GM18519 (cell line): Measurements from ENCODE around the gene PREX1.
"Not testable (repeated sequence)": the region's sequence is repeated elsewhere in the genome, so short reads cannot be mapped to it uniquely, and the experiment has no call there.

Experiments used
- ATAC-seq: cut with Tn5 transposase; IDR thresholded peaks from one replicate; pipeline ENCODE4 v1.9.1; 2021; ENCODE audit warnings: mild to moderate bottlenecking, moderate library complexity; ENCODE audit not compliant: unreplicated experiment, low FRiP score

PREX1 gene

DNA sequence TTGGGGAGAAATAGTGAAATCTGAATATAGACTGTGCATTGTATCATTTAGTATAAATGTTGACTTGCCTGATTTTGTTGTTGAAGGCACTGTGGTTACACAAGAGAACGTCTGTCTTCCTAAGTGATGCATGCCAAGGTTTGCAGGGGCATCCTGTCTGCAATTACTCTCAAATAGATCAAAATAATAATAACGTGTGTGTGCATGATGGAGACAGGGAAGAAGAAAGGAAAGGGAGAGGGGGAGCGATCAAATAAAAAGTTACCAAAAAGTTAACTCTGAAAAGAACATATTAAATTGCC lies 14.4 kb downstream of the PREX1 start:
- ATAC-seq, result no peak

DNA sequence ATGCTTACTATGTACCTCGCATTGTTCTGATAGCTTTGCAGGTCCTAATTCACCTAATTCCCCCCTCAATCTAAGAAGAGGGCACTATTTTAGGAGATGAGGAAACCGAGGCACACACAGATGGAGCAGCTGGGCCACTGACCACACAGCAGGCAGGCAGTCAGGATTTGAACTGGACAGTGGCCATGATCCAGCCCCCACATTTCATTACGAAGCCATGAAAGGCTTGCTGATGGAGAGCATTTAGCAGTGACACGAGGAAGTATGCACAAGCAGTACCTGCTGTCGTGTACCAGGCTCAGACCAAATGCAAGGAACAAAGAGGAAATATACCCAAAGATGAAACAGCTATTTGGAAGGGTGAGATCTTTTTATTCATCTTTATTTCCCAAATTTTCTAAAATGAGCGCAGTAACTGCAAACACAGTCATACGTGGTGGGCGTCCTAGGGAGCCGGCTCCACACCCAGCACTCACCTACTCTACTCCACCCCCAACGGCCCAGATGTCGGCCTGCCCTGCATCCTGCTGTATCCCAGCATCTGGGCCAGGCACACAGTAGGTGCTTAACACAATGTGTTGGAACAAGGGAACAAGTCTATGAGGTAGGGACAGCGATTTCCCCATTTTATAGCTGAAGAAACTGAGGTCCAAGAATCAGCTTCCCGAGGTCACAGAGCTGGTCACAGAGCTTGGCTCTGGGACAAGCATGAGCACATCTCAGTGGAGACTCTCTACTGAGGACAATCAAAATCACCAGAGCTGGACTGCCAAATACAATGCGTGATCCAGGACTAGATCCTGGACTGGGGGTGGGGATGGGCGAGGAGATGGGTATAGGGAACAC lies 15.0 kb downstream of the PREX1 start:
- no peak for ATAC-seq

DNA sequence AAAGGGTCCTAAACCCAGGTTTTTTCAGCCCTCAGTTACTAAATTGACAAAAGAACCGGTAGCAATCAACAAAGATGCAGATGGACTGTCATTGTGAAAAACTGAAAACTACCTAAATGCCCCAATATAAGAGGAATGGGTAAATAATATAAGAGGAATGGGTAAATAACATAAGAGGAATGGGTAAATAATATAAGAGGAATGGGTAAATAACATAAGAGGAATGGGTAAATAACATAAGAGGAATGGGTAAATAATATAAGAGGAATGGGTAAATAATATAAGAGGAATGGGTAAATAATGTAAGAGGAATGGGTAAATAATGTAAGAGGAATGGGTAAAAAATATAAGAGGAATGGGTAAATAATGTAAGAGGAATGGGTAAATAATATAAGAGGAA lies 15.7 kb downstream of the PREX1 start:
- ATAC-seq, result not testable (repeated sequence)

DNA sequence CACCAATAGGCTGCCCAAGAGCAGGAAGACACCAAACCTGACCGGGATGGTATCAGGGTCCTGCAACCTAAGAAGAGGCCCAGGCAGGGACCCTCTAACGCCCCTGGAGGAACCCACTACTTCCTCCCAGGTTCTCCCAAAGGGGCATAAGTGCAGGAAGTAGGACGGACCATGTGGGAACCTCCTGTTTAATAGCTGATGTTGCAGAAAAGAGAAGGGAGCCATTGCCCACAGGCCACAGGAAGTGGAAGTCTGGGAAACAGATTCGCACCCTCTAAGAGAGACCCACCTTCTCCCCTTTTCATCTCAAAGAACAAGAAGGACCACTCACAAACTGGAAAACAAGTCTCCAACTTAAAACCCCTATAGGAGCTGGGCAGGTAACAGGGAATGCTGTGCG lies 18.1 kb downstream of the PREX1 start:
- no peak for ATAC-seq

DNA sequence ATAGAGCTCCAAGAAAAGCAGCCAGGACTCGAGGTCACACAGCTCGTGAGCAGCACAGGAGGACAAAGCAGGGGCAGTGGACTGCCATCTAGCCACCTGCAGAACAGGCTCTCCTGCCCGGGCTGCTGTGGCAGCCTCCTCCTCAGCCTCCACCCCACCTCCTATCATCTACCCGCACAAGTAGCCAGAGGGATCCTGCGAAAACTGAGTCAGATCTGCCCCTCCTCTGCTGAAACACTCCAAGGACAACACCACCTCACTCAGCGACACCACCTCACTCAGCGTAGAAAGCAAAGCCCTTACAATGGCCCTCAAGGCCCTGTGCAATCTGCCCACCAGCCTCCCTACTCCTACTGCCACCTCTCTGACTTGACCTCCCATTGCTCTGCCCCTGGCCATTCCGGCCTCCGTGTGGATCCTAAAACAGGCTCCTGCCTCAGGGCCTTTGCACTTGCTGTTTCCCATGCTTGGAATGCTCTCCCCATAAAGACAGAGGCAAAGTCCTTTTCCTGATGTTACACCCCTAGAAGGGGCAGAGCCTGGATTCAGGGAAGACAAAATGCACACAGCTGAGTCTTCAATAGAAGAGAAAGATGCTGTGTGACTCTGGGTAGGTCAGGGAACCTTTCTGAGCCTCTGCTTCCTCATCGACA lies 19.3 kb downstream of the PREX1 start:
- ATAC-seq, result no peak

DNA sequence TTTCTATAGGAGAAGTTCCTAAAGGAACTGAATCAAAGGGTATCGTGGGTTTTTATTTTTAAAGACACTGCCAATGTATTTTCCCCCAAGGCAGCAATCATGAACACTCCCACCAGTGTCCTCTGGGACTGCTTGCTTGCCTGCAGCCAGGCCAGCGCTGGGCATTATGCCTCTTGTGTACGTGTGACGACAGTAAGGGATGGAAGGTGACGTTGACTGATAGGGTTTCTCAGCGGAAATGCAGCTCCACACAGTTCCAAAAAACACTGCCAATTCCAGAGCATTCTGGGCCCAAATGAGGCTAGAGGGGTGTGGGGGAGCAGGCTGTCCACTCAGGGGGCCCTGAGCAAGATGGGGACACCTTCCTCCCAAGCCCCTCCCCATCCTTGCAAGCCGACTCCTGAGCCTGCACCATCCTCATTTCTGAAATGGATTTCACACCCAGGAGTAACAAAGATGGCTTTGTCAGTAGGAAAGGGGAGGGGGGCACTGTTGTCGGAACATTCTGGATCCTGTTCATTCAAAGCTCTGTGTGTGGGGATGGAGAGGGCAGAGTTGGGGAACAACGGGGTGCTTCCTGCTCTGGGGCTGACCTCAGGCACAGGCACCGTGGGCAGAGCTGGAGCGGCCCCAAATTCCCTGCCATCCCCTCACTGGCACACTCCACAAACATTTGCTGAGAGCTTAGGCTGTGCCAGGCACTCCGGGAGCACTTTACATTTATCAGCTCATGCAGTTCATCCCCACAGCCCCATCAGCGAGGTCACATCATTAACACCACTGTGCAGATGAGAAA lies 20.0 kb downstream of the PREX1 start:
- no peak for ATAC-seq

DNA sequence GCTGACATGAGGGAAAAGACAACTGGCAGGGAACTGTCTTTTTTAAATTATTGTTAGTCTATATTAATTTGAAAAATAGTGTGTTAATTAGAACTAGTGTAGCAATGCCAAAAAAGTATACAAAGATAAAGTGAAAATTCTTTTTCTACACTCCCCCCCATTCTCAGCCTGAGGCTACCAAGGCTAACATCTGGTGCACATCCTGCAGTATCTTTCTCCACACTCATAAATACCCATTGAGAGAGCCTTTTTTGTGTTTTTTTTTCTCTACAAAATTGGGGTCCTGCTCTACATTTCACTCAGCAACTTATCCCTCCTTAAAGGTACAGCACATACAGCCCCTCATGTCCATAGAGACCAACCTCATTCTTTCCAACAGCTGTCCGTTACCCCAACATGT lies 20.7 kb downstream of the PREX1 start:
- ATAC-seq, result no peak

DNA sequence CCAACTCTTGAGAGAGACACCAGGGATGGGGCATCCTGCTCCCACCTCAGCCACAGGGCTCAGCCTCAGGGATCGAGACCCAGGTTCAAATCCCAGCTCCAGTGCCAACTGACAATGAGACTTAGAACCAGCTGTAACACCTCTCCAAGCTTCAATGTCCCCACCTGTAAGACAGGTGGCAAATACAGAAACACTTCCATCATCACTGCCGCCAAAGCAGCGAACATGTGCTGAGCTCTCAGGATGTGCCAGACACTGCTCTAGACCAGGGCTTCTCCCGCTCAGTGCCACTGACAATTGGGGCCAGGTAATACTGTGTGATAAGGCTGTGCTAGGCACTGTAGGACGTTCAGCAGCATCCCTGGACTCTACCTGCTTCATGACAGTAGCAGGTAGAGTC lies 22.1 kb downstream of the PREX1 start:
- no peak for ATAC-seq

DNA sequence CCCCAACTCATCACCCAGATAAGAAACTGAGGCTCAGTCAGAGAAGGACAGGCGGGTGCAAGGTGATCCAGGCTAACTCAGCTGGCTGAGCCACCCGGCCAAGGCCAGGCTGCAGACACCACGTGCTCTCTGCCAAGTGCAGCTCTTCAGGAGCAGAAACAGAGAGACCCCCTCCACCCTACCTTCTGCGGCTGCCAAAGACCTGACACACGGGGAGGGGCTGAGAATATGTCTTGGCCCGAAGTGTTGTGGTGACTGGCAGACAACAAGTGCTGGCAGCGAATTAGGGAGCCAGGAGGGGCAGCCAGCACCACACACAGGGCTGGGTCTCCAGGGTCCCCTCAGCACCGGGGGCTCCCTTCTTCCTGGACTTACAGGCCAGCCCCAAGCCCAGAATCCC lies 22.5 kb downstream of the PREX1 start:
- ATAC-seq, result no peak

DNA sequence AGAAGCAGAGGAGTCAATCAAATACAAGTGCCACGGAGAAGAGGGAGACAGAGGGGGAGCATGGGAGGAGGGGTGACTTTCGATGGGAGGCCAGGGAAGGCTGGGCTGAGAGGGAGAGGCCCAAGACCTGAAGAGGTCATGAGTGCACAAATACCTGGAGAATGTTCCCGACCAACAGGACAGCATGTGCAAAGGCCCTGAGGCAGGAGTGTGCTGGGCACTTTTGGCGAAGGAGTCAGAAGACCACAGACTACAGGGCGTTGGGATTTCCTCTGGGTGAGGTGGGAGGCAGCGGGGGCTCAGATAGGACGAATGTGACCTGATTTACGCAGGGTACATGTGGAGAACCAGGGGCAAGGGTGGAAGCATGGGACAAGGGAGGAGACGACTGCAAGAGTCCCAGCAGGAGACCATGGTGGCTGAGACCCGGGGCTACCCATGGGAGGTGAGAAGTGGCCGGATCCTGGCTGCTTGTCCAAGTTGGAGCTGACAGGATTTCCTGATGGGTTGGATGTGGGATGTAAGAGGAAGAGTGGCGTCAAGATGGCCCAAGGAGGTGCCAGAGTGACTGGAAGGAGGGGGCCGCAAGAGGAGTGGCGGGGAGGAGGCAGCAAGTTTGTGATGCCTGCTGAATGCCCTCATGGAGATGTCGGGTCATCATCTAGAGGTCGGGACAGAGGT lies 23.4 kb downstream of the PREX1 start:
- ATAC-seq, result no peak

DNA sequence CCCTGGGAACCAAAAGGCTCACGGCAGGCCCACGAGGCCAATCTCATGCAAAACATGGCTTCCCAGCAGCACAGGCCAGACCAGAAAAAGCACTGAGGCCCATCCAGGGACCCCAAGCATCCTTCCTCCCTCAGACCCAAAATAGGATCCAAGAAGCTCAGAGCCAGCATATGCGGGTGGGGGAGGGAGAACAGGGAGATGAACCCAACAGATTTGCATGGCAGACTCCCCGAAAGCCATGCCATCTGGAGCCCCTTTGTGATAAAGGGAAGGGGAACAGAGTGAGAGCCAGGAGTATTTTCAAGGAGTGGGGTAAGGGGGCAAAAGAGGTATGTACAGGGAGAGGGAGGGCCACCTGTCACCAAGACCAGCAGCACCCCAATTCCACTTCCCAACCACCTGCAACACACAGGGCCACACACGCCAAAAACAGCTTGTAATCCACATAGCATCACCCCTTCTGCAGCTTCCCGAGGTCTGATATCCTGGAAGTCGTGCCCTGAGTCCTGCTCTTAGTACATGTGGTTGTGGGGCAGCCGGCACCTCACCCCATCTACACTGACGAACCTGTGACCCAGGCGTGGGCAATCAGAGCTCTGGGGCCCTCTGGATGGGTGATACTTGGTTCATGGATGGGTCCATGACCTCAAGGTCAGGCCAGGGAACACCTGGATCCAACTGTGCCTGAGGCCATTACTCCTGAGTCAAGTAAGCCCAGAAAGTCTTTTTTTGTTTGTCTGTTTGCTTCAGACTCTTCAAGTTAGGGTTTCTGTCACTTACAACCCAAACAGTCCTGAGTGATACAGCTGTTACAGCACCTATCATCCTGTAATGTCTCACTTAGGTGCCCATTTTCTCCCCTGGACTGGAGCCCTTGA lies 24.4 kb downstream of the PREX1 start:
- no peak for ATAC-seq

DNA sequence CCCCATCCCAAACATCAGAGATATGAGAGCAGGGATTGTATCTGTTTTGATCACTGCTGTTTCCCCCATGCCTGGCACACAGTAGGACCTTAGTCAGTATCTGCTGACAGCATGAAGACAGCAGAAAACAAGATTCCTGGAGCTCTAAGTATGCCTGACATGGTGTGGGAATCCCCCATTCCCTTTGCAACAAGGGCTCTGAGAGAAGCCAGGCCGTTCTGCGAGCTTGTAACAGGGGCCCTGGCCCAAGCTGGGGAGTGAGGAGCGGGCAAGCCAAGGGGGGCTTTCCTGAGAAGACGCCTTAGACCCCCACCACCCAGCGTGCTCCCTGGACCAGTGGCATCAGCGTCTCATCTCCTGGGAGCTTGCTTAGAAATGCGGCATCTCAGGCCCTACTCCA lies 25.2 kb downstream of the PREX1 start:
- ATAC-seq, result no peak

DNA sequence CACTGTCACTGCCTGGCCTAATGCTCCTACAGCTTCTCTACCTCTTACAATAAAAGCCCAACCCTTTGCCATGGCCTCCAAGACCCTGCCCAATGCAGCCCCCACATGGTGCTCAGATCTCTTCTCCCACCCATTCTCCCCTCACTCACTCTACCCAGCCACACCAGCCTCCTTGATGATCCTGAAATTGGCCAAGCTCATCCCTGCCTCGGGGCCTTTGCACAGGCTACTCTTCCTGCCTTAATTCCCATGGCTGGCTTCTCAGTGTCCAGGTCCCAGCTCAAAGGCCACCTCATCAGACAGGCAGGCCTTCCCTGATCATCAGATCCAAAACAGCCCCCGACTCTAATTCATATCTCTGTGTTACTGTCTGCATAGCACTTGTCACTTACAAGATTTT lies 25.6 kb downstream of the PREX1 start:
- no peak for ATAC-seq

DNA sequence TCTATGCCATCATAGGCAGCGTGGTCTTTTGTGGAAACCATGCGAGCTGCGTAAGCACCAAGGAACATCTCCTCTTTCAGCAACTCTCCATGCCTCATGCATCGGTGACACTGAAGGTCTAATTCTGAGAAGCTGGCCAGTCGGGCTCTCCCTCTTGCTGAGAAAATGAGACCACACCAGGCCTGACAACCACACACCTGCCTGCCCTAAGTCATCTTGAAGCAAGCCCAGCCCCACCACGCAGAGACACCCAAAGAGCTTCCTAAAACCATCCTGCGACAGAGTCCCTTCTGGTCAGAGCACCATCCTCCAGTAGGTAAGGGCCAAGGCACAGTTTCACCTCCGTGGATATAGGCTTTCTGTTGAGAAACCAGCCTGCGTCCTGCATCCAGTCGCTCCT lies 26.6 kb downstream of the PREX1 start:
- ATAC-seq, result no peak

DNA sequence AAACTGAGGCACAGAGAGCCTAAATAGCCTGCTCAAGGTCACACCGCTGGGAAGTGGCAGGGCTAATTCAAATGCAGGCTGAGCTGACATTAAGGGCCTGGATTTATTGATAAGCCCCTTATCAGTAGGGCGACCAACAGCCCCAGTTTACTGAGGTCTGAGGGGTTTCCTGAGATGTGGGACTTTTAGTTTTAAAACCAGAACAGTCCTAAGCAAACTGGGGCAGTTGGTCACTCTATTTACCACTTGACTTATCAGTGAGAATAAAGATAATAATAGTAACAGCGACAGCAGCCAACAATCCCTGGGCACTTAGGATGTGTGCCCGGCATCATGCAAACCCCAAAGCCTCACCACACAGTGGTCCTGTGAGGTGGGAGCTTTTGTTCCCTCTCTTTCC lies 27.6 kb downstream of the PREX1 start:
- no peak for ATAC-seq

DNA sequence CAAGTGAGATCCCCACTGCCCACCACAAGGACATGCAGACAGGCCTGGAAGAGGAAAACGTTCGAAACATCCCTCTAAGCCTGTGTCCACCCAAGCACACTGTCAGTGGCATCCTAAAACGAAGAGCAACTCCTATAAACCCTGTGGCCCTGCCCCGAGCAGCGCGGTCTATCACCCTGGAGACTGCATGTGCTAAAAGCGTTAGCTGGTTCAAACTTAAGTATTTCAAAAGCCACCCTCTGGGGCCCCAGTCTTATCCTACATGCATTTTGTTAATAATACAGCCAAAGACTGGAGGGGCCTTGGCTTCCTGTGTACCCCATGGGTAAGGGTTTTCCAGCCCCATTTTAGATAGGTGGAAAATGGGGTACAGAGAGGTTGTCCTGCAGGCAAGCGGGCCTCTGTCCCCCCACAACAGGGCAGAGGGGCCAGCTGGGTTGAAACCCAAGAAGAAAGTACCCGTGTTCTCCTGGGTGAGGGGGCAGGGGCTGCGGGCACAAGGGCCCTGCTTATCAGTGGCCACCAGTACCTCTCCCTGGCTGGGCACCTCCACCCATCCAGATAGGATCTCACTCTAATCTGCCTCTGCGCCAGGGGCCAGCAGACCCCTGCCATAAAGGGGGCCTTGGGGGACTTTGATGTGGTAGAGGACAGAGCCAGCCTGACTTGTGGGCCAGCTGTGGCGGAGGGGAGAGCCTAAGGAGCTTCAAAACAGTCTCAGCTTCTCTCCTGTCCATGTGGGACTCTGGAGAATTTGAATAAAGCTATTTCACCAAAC lies 28.3 kb downstream of the PREX1 start:
- ATAC-seq, result no peak

DNA sequence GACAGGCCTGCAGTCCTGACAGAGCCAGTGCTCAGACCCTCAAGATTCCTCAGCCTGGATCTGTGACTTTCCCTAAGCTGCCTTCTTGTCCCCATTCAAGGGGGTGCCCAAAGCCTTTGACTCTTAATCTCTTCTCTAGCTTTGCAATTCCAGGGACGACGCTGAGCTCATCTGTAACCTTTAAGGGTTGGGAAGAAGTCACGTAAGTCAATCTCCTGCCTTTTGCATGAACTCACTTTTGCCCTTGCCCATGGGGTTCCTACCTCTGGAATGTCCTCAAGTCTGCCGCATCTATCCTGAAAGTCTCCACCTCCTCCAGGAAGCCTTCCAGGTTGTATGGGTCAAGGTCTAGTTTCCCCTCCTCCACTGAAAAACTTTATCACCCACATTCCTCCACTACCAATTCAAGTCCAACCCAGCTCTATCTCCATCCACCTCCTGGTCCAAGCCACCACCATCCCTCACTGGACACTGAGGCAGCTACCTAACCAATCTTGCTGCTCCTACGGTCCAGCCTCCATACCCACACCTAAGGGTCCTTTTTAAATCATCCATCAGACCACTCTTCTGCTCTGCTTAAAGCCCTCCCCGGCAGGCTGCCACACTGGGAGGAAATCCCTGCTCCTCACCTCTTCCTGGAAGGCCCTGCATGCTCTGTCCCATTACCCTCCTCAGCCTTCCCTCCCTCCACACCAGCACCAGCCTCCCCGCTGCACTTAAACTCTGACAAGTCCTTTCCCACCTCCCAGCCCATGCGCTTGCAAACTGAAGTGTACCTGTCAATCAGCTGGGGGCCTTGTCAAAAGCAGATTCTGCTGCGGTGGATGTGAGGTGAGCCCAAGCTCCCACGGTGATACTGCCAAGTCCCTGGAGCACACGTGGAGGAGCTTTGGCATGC lies 29.7 kb downstream of the PREX1 start:
- no peak for ATAC-seq

DNA sequence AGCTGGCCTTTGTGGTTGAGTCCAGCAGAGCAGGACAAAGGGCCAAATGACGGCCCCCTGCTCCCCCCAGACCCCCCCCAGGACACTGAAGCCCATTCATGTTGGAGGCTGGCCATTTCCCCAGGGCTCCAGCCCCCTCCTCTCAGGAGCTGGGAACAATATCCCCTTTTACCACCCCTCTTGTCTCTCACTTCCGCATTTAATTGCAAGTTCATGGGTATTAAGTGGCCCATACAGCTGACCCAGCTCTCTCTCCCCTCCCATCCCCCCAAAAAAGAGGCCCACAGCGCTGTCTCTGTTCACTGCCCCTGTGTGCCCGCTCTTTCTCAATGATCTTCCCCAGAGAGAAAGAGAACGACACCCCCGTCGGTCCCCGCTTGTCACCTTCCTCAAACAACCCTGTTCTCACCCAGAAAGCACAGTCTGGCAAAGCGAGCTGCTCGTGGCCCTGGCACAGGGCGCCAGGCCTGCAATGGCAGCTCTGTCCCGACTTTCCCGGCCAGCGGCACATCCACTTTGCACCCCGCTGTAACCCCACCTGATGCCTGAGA lies 30.4 kb downstream of the PREX1 start:
- ATAC-seq, result no peak
